SIG-M5 treated with dmso at 0.1 percent for 504 hours (cell line): Measurements from ENCODE around the gene TMSB10.
"Not testable (repeated sequence)": the region's sequence is repeated elsewhere in the genome, so short reads cannot be mapped to it uniquely, and the experiment has no call there.

Experiments
- DNase-seq: peaks from one replicate; lab custom pipeline; 2025; ENCODE audit not compliant: unreplicated experiment; lab: John Stamatoyannopoulos, UW

TMSB10 gene

DNA sequence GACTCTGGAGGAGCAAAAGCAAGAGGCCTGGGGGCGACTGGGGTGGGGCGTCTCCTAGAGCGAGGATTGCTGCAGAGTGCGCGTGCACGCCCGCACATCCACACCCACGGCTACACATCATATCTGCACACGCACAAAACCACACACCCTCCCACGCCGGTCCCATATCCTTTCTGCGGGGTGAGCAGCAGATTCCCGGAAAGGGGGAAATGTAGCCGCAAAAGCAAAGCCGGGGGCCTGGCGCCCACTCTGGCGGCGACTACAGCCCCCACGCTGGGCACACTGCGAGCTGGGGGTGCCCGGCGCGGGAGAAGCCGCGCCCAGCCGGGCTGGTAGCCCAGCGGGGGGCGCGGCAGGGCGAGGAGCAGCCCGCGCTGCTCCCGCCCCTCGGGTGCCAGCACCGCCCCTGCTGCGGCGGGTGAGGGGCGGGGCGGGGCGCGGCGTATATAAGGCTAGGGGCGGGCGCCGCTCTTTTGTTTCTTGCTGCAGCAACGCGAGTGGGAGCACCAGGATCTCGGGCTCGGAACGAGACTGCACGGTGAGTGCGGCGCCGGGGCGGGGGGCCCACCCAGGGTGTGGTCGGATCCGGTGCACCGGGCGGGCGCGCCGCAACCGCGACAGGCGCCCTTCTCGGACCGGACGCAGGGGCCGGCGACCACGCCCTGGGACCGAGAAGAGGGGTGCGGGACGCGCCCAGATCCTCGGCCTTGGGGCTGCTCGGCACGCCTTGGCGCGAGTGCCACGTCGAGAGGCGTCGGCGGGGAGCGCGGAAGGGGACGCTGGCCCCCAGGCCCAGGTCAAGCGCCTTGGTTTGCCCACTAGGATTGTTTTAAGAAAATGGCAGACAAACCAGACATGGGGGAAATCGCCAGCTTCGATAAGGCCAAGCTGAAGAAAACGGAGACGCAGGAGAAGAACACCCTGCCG lies at the start of gene TMSB10:
Gene TMSB10 (plus strand): TSS at position 476 of the 927 bp plus-strand sequence.
- peak; percentile 69 for DNase-seq

DNA sequence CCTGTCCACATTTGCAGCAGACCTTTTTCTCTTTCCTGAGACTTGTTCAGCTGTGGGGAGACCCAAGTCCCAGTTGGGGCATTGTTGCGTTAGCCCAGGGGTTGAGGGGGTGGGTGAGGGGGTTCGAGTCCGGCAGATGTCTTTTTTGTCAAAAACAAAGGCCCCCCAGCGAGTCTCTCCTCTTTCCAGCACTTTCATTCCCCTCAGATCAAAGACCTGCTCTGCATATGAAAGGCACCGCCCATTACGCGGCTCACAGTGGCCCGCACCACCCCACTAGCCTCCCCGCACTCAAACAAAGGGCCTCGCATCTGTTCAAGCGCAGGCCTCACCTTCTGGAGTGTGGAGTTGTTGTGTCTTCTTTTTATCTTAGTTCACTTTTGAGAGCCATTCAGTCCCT lies 49.7 kb upstream of the TMSB10 start:
- DNase-seq, result no peak

DNA sequence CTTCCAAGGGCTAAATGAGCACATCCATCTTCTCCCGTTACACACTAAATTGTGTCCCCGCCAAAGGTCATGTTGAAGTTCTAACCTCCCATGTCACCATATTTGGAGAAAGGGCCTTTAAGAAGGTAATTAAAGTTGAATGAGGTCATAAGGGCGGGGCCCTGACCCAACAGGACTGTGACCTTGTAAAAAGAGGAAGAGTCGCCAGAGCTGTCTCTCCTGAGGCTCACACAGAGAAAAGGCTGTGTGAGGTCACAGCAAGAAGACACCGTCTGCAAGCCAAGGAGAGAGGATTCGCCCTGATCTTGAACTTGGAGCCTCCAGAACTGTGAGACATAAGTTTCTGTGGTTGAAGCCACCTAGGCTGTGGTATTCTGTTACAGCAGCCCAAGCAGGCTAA lies 48.7 kb upstream of the TMSB10 start:
- no peak for DNase-seq

- no peak for DNase-seq
Measured at GRCh38 chr2:84857566-84857965, 47.9 kb upstream of the TMSB10 start.

DNA sequence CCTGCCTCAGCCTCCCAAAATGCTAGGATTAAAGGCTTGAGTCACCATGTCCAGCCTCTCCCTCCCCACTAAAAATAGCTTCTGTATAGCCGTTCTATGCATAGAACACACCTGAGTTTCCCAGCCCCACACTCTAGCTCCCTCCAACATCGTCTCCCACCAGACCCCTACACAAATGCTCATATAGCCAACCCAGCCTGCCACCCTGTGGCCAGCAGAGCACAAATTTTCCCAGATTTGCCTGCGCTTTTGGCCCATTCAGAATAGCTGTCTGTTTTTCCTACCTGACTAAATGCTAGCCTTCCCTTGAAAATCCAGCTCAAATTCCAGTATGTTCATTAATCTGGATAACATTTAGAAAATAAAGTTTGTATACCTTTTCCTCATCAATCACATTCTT lies 47.3 kb upstream of the TMSB10 start:
- no peak for DNase-seq

DNA sequence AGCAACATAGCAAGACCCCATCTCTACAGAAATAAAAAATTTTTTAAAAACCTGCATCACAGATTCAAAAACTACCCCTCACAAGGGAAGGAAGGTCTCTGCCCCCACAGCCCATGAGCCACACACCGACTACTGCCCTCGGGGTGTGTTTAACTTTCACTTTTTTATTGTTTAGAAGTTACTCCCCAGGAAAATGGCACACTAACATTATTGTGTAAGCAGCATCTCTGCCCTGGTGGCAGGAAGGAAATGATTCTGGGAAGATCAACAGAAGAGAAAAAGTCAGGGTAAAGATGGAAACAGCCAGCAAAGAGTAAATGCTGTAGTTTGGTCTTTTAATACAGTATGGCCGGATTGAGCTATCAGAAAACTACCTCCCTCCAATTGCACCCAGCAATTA lies 46.5 kb upstream of the TMSB10 start:
- DNase-seq, result no peak

GRCh38 chr2:84861539-84861938 lies 43.9 kb upstream of the TMSB10 start:
- DNase-seq, result no peak

DNA sequence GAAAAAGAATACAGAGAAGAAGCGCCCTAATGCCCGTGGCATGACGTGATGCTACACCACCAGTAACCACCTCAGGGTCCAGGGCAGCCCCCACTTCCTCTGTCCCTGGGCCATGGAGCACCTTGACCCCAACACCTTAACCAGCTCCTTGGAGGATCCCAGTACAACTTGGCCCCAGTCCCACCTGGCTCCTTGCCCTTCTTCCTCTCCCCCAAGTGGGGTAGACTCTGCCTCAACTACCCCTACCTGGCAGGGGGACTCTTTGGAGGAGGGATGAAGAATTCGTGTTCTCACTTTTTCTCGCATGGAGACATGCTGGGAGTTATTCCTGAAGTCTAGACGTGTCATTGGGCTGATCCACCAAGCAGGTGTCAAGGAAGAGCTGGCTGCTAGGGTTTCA lies 43.5 kb upstream of the TMSB10 start:
- no peak for DNase-seq

- DNase-seq, result peak; percentile 51
Measured at GRCh38 chr2:84865181-84865783, 40.2 kb upstream of the TMSB10 start.

- DNase-seq, result no peak
Measured at GRCh38 chr2:84866122-84866521, 39.3 kb upstream of the TMSB10 start.

- not testable (repeated sequence) for DNase-seq
Measured at GRCh38 chr2:84868327-84868726, 37.1 kb upstream of the TMSB10 start.

GRCh38 chr2:84870306-84870705 lies 35.1 kb upstream of the TMSB10 start:
- no peak for DNase-seq

GRCh38 chr2:84872691-84873090 lies 32.8 kb upstream of the TMSB10 start:
- not testable (repeated sequence) for DNase-seq

DNA sequence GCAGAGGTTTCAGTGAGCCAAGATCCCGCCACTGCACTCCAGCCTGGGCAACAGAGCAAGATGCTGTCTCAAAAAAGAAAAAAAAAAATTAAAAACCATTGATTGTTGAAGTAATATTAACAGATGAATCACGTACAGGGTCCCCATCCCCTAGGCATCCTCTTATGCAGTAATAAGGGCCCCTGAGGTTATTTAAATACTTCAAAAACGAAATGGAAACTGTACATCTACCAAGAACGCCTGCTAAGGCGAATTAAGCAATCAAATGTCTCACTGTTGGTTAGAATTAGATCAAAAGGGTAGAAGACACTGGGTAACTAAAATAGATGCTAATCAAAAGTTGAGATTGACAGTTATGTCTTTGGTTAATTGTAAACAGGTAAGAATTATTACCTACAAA lies 32.1 kb upstream of the TMSB10 start:
- no peak for DNase-seq

GRCh38 chr2:84874381-84875212 lies 30.9 kb upstream of the TMSB10 start:
- DNase-seq, result no peak

DNA sequence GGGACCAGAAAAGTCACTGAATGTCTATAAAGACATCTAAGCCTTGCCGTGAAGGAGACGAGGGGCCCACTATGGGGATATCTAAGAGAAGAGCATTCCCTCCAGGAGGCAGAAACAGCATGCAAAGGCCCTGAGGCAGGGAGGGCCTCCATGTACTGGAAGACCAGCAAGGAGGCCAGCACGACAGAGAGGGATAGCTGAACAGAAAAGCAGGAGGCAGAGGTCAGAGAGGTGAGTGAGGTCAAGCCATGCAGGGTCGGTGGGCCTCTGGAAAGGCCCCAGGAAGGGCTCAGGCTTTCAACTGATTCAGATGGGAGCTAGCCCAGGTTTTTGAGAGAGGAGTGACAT lies 30.3 kb upstream of the TMSB10 start:
- no peak for DNase-seq

DNA sequence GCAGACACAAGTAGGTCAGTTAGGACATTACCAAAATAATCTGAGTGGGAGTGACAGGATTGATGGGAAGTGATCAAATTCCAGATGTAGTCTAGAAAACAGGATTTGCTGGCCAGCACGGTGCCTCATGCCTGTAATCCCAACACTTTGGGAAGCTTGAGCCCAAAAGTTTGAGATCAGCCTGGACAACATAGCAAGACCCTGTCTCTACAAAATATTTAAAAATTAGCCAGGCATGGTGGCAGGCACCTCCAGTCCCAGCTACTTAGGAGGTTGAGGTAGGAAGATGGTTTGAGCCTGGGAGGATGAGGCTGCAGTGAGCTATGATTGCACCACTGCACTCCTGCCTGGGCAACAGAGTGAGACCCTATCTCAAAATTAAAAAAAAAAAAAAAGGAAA lies 29.8 kb upstream of the TMSB10 start:
- not testable (repeated sequence) for DNase-seq

DNA sequence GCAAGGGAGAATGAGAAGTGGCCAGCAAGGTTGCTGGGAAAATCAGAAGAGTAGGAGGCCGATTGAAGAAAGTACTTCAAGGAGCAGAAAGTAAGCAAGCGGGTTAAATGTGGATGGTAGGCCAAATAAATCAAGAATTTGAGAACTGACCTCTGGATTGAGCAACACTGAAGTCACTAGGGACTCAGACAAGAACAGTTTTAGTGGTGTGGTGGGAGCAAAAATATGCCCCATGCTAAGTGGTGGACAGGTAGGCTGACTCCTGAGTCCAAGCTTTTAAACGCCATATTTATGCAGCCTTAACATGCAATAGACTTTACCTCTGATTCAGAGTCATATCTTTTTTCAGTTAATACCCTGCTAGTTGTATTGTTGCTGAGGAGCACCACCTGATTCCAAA lies 29.1 kb upstream of the TMSB10 start:
- no peak for DNase-seq

- DNase-seq, result no peak
Measured at GRCh38 chr2:84878459-84878858, 27.0 kb upstream of the TMSB10 start.

DNA sequence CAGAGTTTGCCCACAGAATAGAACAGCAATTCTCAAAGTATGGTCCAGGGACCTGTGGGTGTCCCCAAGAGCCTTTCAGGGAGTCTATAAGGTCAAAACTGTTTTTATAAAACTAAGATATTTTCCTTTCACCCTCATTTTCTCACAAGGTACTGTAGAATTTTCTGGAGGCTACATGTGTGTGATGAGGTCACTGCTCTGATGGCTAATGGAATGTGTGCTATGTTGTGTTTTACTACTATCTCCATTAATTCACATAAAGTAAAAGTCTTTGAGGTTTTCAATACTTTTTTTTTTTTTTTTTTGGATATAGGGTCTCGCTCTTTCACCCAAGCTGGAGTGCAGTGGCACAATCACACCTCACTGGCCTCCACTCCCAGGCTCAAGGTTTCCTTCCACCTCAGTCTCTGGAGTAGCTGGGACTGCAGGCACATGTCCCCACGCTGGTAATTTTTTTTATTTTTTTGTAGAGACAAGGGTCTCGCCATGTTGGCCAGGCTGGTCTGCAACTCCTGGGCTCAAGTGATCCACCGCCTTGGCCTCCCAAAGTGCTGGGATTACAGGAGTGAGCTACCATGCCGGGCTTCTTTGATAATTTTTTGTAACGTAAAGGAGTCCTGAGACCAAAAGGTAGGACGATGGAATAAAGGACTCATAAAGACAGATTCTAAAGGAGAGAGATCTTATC lies 26.4 kb upstream of the TMSB10 start:
- DNase-seq, result no peak
